NCI-H2171 (cell line): ENCODE results near the gene CDK4.
"Not testable (repeated sequence)": the region's sequence is repeated elsewhere in the genome, so short reads cannot be mapped to it uniquely, and the experiment has no call there.

Experiments
- DNase-seq: peaks from one replicate; lab custom pipeline; 2025; lab: John Stamatoyannopoulos, UW

Gene CDK4

DNA sequence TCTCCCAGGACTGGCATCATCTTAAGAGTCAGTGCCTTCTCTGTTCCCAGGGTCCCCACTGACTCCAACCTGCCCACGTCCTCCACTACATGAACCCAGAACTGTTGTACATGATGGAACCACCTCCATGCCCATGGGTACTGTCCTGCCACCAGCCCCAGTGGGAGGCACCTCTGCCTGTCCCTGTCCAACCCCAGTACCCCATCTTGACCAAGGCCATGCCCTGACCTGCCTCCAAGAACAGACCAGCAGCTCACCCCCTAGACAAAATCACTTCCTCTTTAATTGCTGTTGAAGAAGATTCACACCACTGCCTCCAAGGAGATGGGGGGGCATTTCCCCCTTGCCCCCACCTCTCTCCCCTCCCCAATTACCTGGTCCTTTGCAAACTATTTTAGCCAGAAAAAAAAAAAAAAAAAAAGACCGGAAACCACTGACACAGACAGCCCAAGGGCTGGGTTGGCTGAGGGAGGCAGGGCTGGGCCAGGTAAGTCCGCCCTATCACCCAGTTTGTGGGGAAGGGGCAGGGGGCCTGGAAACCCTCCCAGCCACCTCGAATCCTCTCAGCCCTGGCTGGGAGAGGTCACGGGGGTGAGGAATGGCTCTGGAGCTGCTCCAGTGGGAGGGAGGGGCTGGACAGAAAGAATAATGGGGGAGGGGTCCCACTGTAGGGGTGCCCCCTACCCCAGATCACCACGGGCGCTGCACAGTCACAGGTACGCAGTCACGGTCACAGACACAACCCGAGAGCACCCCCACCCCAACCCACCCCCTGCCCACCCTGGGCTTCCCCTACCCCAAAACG lies 27.0 kb downstream of the CDK4 start:
- DNase-seq: no peak

DNA sequence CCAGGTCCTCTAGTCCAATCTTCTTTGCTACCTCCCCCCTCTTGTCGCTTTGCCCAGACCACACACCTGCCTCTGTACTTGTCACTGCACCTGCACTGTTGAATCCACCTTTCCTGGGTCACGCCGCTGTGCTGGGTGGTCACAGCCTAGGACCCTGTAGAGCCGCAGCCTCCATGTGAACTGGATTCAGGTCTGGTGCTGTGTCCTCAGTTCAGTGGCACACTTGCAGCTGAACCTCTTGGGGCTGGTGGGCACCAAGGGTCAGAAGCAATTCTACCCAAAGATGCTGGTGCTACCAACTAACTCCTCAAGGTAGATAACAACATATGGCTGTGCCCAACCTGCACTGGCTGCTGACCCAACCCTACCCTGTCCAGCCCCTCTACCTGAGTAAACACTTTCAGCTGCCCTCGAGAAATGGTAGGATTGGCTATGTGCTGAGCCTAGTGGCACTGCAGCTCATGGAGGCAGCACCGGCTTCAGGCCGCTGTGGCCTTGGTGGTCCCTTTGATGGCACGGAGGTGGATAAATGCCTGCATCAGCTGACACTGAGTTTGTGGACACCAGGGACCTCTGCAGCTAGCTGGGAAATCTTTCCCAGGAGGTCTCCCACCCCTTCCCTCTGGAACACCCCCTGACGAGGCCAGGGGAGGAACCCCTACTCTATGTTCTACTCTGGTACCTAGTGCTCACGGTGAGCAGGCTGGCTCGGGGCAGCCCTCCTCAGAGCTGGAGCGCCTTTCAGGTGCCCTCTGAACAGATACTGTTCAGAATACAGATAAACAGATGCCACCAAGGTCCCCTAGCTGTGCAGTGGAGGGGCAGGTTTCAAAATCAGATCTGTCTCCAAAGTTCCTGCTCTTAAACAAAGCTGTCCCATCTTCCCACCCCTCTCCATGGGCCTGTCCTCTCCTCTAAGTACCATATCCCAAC lies 27.8 kb downstream of the CDK4 start:
- DNase-seq: no peak

DNA sequence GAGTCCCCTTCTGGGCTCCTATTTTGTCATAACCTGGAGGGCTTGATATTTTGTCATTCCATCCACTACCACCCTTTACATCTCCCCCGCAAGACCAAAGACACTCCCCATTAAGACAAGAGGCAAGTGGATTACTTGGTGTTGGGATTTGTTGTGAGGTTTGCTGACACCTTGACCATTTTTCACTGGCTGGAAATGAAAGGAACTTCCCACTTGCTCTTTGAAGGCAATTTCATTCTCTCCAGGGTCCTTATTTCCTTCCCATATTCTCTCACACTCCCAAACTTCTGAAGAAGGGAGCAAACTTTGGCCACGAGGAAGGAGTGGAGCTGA lies 28.5 kb downstream of the CDK4 start:
- DNase-seq: no peak

DNA sequence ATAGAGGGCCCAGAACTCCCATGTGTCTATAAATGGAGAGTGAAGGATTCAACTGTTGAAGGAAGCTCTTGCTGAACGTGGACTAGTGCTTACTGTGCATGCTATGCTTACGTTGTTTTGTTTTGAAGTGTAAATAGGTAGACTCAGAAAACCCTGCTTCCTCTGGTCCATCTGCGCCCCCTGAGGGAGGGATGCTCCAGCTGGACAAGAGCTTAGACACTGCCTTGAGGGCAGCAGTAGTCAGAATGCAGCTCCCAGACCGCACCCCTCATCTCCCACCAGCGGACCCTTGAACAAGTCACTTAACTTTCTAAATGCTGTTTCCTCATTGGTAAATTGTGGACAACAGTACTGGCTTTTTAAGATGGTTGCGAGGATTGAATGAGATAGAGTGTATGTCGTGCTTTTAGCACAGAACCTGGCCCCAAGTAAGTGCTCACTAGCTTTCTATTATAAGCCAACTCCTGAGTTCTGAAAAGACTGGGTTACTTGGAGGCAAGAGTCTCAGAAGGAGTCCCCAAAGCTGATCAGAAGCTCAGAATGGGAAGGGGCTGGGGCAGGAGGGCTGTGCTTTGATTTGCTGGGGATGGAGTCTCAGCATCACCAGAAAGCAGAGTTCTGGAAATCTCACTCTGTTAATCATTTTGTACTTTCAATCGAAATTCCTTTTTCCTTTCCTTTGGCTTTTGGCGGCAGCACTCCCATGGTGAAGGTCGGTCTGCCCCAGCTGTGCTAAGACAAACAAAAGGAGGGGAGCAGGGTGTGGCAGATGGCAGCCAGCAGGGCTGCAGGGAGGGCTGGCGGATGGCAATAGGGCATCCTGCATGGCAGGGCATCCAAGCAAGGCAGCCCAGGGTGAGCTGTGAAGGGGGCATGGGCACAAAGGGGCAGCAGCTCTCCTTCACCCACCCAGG lies 29.1 kb downstream of the CDK4 start:
- DNase-seq: peak; percentile 44

DNA sequence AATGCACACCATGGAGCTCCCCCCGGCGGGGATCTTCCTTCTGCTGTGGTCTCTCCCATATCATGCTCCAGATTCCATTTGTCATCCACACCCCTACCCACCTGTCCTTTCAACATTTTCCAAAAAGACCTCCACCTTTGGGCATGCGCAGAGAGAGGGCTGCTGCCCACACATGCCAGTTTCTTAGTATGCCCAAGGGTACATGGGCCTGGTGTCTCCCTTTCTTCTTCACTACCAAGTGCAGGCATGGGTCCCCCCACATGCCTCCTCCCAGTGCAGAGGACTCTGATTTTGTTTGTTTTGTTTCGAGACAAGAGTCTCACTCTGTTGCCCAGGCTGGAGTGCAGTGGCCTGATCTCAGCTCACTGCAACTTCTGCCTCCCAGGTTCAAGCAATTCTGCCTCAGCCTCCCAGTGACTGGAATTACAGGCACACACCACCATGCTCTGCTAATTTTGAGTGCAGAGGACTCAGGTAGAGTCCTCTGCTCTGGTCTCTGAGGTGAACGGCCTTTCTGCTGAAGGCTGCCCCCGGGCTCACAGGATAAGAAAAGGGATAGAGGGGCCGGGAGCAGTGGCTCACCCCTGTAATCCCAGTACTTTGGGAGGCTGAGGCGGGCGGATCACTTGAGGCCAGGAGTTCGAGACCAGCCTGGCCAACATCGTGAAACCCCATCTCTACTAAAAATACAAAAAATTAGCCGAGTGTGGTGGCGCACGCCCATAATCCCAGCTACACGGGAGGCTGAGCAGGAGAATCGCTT lies 30.1 kb downstream of the CDK4 start:
- DNase-seq: not testable (repeated sequence)

DNA sequence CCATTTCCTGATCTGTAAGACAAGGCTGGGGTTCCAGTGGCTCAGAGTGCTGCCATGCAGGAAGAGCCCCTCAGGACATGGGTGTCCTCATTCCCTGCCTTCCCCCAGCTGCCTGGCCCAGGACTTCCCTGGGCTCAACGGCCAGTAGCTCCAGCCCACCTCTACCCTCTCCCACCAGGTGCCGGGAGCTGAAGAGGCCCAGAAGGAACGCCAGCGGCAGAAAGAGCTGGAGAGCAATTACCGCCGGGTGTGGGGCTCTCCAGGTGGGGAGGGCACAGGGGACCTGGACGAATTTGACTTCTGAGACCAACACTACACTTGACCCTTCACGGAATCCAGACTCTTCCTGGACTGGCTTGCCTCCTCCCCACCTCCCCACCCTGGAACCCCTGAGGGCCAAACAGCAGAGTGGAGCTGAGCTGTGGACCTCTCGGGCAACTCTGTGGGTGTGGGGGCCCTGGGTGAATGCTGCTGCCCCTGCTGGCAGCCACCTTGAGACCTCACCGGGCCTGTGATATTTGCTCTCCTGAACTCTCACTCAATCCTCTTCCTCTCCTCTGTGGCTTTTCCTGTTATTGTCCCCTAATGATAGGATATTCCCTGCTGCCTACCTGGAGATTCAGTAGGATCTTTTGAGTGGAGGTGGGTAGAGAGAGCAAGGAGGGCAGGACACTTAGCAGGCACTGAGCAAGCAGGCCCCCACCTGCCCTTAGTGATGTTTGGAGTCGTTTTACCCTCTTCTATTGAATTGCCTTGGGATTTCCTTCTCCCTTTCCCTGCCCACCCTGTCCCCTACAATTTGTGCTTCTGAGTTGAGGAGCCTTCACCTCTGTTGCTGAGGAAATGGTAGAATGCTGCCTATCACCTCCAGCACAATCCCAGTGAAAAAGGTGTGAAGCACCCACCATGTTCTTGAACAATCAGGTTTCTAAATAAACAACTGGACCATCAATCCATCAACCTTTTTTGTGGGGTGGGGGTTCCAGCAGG lies 31.2 kb downstream of the CDK4 start:
- no peak for DNase-seq

DNA sequence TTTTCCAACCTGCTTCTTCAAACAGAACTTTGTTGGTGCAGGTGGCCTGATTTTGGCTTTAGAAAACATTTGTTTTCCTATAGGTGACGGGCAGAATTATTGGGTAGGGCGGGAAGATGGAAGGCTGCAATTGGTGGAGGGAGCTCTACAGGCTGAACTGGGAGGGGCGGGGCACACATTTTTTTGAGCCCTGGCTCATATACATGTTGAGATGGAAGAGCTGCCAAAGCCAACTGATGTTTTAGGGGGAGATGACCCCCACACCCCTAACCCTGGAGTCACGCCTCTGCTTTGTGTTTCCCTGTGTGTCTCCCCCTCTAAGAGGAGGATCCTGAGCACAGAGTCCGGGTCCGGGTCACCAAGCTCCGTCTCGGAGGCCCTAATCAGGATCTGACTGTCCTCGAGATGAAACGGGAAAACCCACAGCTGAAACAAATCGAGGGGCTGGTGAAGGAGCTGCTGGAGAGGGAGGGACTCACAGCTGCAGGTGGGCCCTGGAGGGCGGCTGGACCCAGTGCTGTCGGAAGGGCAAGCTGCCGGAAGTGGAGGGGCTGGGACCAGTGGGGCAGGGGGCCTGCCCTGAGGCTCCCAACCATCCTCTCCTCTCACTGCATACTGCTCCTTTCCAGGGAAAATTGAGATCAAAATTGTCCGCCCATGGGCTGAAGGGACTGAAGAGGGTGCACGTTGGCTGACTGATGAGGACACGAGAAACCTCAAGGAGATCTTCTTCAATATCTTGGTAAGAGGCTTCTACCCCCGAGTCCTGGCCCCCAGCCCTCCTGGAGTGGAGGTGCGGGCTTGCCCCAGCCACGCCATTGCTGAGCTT lies 32.1 kb downstream of the CDK4 start:
- DNase-seq: no peak

DNA sequence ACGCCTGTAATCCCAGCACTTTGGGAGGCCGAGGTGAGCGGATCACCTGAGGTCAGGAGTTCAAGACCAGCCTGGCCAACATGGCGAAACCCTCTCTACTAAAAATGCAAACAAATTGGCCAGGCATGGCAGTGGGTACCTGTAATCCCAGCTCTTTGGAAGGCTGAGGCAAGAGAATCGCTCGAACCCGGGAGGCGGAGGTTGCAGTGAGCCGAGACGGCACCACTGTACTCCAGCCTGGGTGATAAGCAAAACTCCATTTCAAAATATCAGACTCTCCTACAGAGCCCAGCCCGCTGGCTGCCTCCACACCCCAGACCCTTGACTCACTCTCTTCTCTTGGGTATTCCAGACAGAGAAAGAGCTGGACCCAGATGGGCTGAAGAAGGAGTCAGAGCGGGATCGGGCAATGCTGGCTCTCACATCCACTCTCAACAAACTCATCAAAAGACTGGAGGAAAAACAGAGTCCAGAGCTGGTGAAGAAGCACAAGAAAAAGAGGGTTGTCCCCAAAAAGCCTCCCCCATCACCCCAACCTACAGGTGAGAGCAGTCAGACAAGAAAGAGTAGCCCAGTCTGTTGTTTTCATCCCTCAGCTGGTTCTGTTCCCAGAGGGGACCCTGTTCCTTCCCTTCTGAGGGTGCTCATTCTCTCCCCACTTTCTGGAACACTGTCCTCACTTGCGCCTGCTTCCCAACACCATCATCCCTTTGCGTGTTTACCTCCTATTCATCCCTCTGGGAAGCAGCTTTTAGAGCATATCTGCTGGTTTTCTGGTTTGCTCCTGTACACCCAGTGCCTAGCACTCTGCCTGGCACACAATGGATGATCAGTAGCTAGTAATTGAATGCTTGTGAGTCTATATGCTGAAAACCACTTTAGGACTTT lies 33.2 kb downstream of the CDK4 start:
- no peak for DNase-seq

DNA sequence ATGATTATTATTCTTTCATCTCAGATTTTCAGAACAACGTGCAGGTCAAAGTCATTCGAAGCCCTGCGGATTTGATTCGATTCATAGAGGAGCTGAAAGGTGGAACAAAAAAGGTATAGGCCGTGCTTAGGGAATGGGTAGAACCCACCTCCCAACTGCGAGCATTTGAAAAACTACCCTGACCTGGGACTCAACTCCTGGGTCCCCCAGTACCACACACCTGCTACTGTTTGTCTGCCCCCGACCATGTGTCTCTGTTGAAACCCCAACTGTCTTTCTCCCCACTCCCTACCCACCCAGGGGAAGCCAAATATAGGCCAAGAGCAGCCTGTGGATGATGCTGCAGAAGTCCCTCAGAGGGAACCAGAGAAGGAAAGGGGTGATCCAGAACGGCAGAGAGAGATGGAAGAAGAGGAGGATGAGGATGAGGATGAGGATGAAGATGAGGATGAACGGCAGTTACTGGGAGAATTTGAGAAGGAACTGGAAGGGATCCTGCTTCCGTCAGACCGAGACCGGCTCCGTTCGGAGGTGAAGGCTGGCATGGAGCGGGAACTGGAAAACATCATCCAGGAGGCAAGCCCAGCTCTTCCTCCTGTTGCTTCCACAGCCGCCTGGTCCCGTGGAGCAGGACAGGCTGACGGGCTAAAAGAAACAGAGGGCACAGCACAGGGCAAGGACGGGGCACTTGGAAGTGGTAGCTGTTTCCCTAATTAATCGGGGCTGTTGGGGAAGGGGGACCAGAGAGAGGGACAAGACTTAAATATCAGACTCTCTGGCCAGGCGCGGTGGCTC lies 34.1 kb downstream of the CDK4 start:
- DNase-seq: no peak

DNA sequence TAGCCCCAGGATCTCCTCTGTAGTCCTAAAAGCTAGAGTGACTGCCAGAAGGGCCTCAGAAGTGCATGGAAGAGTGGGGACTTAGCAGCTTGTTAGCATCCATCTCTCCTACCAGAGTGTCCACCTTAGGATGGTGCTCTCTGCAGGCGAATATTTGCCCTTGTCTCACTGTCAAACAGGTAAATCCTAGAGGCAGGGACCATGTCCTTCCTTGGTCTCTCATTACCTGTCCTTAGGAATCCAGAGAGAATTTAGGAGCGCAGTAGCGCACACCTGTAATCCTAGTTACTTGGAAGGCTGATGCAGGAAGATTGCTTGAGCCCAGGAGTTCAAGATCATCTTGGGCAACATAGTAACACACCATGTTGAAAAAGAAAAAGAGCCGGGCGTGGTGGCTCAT lies 35.0 kb downstream of the CDK4 start:
- no peak for DNase-seq

DNA sequence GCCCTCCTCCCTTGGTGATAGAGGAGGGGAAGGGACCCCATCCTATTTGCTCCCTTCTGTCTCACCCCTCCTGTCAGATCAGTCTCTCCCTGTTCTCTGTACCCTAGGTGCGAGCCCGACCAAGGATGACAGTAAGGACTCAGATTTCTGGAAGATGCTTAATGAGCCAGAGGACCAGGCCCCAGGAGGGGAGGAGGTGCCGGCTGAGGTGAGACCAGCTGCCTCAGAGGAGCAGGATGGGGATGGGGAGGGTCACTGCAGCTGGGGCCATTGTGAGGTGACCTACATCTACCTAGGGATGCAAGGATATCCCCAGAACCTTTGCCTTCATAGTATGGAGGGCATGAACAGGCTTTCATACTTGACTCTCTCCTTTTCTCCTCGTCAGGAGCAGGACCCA lies 35.8 kb downstream of the CDK4 start:
- DNase-seq: no peak

DNA sequence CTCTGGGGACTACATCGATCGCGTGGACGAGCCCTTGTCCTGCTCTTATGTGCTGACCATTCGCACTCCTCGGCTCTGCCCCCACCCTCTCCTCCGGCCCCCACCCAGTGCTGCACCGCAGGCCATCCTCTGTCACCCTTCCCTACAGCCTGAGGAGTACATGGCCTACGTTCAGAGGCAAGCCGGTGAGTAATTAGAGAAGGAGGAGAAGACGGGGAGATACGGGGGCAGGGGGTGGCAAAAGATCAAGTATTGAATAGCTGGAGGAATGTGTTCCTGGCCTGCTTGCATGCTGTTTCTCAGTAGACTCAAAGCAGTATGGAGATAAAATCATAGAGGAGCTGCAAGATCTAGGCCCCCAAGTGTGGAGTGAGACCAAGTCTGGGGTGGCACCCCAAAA lies 36.3 kb downstream of the CDK4 start:
- no peak for DNase-seq

DNA sequence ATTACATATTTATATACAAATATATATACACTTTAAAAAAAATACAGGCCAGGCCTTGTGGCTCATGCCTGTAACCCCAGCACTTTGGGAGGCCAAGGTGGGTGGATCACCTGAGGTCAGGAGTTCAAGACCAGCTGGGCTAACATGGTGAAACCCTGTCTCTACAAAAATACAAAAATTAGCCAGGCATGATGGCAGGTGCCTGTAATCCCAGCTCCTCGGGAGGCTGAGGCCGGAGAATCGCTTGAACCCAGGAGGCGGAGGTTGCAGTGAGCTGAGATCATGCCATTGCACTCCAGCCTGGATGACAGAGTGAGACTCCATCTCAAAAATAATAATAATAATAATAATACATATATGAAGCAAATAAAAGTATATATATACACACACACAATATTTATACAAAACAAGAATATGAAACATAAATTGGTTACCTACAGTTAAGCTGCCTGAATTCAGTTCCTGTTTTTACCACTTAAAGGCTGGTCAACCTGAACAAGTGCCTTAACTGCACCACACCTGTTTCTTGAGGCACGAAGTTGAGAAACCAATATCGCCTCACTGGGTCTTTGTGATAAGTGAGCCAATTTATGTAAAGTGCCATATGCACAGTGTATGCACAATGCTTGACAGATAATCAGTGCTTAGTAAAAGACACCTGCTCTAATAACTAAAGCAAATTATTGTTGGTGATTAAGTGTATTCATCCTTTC lies 36.9 kb downstream of the CDK4 start:
- DNase-seq: not testable (repeated sequence)

DNA sequence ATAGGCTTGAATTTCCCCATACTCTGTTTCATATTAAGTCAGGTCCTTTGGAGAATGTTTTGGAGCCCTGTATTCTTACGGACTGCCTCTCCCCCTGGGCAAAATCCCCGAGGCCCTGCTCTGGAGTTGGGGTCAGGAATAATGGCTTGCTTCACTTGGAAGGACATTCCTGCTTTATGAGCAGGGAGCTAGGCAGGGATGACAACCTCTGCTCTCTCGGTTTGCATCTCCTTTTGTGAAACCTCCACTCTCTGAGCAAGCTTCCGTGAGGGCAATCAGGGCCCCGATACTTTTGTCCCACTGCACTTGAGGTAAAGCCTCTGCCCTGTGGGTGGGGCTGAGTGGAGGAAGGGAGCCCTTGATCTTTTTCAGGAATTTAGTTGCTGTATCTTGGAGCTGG lies 38.9 kb downstream of the CDK4 start:
- DNase-seq: no peak

DNA sequence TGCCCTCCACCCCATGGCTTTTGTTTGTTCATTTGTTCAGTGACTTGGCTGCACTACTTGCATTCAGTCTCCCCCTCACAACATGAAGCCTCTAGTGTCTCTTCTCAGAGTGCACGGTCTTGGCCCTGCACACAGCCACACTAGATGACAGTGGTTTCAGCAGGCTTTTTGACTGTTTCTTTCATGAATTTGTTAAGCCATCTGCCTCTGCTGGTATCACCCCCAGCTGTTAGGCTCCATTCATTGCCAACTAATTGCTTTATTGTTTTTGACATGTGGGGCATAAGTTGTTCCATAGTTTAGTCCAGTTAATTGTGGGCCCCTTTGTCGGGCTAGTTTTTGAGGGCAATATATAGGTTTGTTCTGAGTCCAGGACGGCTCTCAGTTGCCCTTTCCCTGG lies 39.4 kb downstream of the CDK4 start:
- DNase-seq: no peak

DNA sequence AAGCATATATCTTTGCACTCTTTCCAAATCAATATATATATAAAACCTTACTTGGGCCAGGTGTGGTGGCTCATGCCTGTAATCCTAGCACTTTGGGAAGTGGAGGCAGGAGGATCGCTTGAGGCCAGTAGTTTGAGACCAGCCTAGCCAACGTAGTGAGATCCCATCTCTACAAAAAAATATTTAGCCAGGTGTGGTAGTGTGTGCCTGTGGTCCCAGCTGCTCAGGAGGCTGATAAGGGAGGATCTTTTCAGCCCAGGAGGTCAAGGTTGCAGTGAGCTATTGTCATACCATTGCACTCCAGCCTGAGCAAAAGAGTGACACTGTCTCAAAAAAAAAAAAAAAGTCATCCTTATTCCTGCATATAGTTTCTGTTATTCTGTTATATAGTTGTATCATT lies 43.8 kb downstream of the CDK4 start:
- no peak for DNase-seq

DNA sequence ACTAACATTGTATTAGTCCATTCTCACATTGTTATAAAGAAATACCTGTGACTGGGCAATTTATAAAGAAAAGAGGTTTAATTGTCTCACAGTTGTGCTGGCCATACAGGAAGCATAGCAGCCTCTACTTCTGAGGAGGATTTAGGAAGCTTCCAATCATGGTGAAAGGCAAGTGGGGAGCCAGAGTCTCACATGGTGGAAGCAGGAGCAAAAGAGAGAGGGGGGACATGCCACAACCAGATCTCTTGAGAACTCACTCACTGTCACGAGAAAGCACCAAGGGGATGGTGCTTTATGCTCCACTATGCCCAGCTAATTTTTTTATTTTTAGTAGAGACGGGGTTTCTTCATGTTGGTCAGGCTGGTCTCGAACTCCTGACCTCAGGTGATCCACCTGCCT lies 44.9 kb downstream of the CDK4 start:
- DNase-seq: no peak
